Adipocyte (in vitro differentiated cells): Measurements from ENCODE around the gene IDE.
A peak's percentile ranks its signal among the peaks of the same experiment; 100 is the strongest.

Experiments used
- DNase-seq: peaks from one replicate; pipeline ENCODE4 v3.0.0-alpha.2; 2015; ENCODE audit warnings: low read depth
- H3K27me3 ChIP-seq: replicated peaks from 2 replicates; pipeline ENCODE4 v1.7.0; 2013; ENCODE audit warnings: mild to moderate bottlenecking, low read length, moderate library complexity; ENCODE audit not compliant: control insufficient read depth, insufficient read depth
- H3K36me3 ChIP-seq: 2 replicates; pipeline ENCODE4 v1.7.0; 2013; ENCODE audit warnings: low read length, mild to moderate bottlenecking, moderate library complexity; ENCODE audit not compliant: control insufficient read depth, insufficient read depth, severe bottlenecking
- H3K4me1 ChIP-seq: 2 replicates; pipeline ENCODE4 v1.7.0; 2013; ENCODE audit warnings: mild to moderate bottlenecking, low read length, moderate library complexity; ENCODE audit not compliant: control insufficient read depth, insufficient read depth
- H3K4me3 ChIP-seq: 2 replicates; pipeline ENCODE4 v1.7.0; 2013; ENCODE audit warnings: mild to moderate bottlenecking, low read length, moderate library complexity
- H3K9ac ChIP-seq: 2 replicates; pipeline ENCODE4 v1.7.0; 2013; ENCODE audit warnings: mild to moderate bottlenecking, low read length, moderate library complexity
- H3K9me3 ChIP-seq: 2 replicates; pipeline ENCODE4 v1.7.0; 2013; ENCODE audit warnings: mild to moderate bottlenecking, low read length, moderate library complexity; ENCODE audit not compliant: control insufficient read depth

IDE gene

DNA sequence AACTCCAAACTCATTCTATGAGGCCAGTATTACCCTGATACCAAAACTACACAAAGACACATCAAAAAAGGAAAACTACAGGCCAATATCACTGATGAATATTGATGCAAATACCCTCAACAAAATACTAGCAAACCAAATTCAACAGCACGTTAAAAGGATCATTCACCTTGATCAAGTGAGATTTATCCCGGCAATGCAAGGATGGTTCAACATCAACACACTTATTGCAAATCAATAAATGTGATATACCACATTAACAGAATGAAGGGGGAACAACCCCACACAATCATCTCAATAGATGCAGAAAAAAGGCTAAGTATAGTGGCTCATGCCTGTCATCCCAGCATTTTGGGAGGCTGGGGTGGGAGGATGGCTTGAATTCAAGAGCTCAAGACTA, 19.9 kb downstream of the IDE start:
- H3K9me3 ChIP-seq = peaks cover 9% of the 10 kb centered on the region
- DNase-seq = no peak
- no peaks in the 10 kb centered on the region for H3K27me3 ChIP-seq
- H3K9ac ChIP-seq = no peak overlapping the region
- peaks cover 48% of the 10 kb centered on the region for H3K36me3 ChIP-seq
- no peaks in the 10 kb centered on the region for H3K4me1 ChIP-seq
- no peak overlapping the region for H3K4me3 ChIP-seq

DNA sequence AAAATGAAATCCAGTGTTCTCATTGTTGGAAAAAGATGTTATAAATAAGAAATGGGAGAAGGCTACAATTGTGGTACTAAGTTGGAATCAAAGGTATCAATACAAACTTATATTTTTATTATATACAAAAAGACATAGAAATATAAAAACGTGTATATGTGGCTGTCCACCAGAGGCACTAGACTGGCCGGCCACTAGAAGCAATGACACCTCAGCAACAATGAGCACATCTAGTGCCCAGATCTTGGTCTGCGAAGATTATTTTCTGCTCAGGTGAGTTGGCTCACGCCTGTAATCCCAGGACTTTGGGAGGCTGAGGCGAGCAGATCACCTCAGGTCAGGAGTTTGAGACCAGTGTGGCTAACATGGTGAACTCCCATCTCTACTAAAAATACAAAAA, 21.6 kb downstream of the IDE start:
- Histone ChIP-seq H3K4me1 (no peaks in the 10 kb centered on the region), H3K9me3 (peaks cover 8% of the 10 kb centered on the region), H3K9ac (no peak overlapping the region), H3K4me3 (no peak overlapping the region), H3K36me3 (peaks cover 45% of the 10 kb centered on the region), H3K27me3 (no peaks in the 10 kb centered on the region)
- no peak for DNase-seq

DNA sequence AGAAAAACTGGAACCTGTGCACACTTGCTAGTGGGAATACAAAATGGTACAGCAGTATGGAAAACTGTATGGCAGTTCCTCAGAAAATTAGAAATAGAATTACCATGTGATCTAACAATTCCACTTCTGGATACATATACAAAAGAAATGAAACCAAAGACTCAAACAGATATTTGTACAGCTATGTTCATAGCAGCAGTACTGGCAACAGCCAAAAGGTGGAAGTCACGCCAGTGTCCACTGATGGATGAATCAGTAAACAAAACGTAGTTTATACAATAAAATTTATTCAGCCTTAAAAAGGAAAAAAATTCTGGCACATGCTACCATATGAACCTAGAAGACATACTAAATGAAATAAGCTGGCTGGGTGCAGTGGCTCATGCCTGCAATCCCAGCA, 23.0 kb downstream of the IDE start:
- H3K4me3 ChIP-seq = no peak overlapping the region
- no peaks in the 10 kb centered on the region for H3K4me1 ChIP-seq
- DNase-seq = no peak
- H3K27me3 ChIP-seq = no peaks in the 10 kb centered on the region
- H3K9me3 ChIP-seq = peaks cover 8% of the 10 kb centered on the region
- no peak overlapping the region for H3K9ac ChIP-seq
- H3K36me3 ChIP-seq = peaks cover 43% of the 10 kb centered on the region

DNA sequence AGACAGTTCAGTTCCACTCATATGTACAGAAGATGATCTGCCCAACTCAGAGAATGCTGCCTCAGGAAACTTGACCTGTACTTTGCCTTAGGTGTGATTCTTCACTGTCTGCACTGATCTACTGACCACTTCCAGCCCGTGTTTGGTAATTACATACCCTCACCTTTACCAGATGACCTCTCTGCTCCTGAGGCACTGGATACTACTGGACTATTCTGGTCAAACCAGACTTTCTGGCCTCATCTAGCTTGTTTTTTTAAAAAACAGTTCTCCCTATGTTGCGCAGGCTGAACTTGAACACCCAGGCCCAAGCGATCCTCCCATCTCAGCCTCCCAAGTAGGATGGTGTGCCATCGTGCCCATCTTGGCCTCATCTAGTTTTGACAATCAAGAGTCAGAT, 26.2 kb downstream of the IDE start:
- no peak for DNase-seq

DNA sequence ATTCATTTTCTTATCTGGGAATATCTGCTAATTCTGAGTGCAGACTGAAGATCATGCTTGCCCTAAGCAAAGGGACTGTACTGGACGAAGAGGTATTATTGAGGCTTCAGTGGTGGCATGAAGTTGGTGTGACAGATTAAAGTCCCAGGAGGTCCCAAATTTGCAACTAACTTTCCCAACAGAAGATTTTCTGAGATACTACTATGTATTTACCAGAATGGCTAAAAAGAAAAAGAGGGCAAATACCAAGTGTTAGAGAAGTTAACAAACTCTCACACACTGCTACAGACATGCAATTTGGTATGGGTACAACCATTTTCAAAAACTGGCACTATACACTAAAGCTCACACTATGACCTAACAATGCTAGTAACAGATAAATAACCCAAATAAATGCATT, 28.3 kb downstream of the IDE start:
- no peak for DNase-seq
- Histone ChIP-seq H3K4me3 (no peak overlapping the region), H3K36me3 (peaks cover 24% of the 10 kb centered on the region), H3K27me3 (no peaks in the 10 kb centered on the region), H3K9ac (no peak overlapping the region), H3K4me1 (no peaks in the 10 kb centered on the region), H3K9me3 (no peaks in the 10 kb centered on the region)

More for the DNA sequence above, 26.2 kb downstream of the IDE start:
- H3K4me1 ChIP-seq = no peaks in the 10 kb centered on the region
- peaks cover 33% of the 10 kb centered on the region for H3K36me3 ChIP-seq
- no peak overlapping the region for H3K9ac ChIP-seq
- no peaks in the 10 kb centered on the region for H3K27me3 ChIP-seq
- no peak overlapping the region for H3K4me3 ChIP-seq
- no peaks in the 10 kb centered on the region for H3K9me3 ChIP-seq

DNA sequence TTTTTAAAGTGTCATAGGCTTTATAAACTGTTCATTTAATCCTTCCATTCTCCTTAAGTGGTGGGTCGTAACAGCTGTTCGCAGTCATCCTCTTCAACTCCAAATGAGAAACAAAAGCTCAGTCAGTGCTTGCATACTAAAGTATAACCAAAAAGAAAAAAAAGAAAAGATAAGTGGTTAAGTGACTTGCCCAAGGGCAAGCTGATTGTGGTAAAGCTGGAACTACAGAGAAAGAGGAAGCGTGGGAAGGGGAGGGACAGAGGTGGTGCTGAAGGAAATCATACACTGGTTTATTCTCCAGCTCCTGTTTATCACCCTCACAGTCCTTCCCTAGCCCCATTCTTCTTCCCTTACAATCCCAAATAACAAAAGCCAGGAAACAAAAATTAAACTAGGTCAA, 29.6 kb downstream of the IDE start:
- H3K36me3 ChIP-seq = peaks cover 21% of the 10 kb centered on the region
- H3K27me3 ChIP-seq = no peaks in the 10 kb centered on the region
- H3K9me3 ChIP-seq = no peaks in the 10 kb centered on the region
- no peak overlapping the region for H3K9ac ChIP-seq
- H3K4me3 ChIP-seq = no peak overlapping the region
- peak; percentile 22 for DNase-seq
- no peaks in the 10 kb centered on the region for H3K4me1 ChIP-seq

DNA sequence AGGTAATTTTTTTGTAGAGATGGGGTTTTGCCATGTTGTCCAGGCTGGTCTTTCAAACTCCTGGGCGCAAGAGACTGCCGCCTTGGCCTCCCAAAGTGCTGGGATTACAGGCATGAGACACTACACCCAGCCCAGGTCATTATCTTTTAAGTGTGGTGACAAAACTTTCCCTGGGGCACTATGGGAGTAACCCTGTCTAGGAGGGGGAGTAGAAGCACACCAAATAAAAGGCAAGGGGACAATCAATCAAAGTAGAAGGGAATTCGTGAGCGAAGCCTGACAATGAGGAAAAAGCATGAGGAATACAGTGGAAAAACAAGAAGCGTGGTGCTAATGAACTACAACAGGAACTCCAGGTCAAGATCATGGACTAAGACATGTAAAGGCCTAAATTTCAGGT, 31.4 kb downstream of the IDE start:
- Histone ChIP-seq H3K9me3 (no peaks in the 10 kb centered on the region), H3K4me1 (peaks cover 10% of the 10 kb centered on the region), H3K4me3 (no peak overlapping the region), H3K27me3 (no peaks in the 10 kb centered on the region), H3K36me3 (peaks cover 9% of the 10 kb centered on the region), H3K9ac (no peak overlapping the region)
- DNase-seq = no peak

DNA sequence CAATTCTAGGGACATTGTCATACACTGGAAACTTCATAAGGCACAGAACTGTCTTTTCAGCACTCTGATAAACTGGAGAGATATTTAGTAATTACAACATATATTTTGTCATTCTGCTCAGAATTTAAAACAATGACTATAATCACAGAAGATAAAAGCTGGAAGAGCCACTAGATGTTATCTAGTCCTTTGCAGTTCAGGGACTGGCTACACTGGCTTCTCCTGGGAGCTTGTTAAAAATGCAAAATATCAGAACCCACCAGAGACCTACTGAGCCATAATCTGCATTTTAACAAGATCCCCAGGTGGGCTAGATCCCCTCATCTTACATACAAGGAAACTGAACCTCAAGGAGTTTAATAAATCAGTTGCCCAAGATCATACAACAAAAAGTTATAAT, 32.3 kb downstream of the IDE start:
- H3K27me3 ChIP-seq = no peaks in the 10 kb centered on the region
- no peak for DNase-seq
- no peaks in the 10 kb centered on the region for H3K9me3 ChIP-seq
- H3K4me3 ChIP-seq = no peak overlapping the region
- peaks cover 10% of the 10 kb centered on the region for H3K4me1 ChIP-seq
- H3K36me3 ChIP-seq = peaks cover 9% of the 10 kb centered on the region
- no peak overlapping the region for H3K9ac ChIP-seq

DNA sequence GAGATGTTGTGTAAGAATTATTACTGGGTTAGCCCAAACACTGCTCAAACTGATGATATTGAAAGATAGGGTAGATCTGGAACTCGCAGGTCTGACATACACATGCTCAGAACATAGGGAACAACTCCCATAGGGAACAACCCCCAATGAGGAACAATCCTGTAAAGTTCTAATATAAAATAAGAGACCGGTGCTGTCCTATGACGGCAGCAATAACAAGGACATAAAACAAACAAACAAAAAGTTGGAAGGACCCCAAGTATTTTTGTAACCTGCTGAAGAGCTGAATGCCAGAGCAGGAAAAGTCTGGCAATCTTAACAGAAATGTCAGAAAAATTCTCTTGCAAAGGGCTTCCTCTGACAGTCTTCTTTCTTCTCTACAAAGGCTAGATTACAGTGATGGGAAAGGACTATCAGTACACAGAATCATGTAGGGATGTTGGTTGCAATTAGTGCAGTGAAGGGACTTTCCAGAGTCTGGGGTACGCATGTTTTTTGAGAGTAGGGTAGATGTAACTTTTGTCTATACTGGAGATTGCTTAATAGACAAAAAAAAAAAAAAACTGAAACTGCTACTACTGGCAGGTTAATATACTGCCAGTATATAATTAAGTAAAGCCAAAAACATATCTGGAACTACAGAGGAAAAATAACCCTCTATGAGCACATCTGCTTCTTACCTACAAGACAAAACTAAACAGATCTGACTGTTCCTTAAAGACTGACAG, 35.5 kb downstream of the IDE start:
- Histone ChIP-seq H3K36me3 (peaks cover 28% of the 10 kb centered on the region), H3K27me3 (no peaks in the 10 kb centered on the region), H3K4me3 (no peak overlapping the region), H3K4me1 (peaks cover 10% of the 10 kb centered on the region), H3K9me3 (no peaks in the 10 kb centered on the region), H3K9ac (no peak overlapping the region)
- peak; percentile 30 for DNase-seq

DNA sequence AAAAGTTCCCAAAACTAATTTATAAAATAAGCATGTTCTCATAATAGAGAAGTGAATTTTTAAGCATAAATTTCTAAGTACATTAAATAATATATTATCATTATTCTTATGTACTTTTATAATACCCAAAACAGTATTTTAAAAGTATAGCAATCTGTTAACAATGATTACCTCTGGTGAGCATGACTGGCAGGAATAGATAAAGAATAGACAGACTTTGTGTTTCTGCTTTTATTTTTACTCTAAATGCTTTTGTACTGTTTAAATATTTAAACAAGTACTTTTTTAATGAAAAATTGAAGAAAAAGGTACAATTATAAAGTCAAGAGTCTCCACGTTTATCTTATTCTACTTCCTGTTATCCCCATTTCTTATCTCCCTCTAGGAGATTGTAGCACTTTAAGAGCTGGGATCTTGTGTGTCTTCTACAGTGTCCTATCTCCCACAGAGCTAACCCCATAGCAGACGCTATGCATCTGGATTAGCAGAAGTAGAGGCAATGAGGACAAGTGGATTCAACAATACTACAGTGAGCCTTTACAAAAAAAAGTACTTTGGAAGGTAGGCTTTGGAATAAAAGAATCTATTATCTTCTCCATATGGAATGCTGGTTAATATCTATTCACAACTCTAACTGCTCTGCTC, 42.9 kb downstream of the IDE start:
- Histone ChIP-seq H3K27me3 (no peaks in the 10 kb centered on the region), H3K36me3 (peaks cover 75% of the 10 kb centered on the region), H3K4me3 (no peak overlapping the region), H3K9me3 (no peaks in the 10 kb centered on the region), H3K9ac (no peak overlapping the region), H3K4me1 (no peaks in the 10 kb centered on the region)
- DNase-seq = no peak

DNA sequence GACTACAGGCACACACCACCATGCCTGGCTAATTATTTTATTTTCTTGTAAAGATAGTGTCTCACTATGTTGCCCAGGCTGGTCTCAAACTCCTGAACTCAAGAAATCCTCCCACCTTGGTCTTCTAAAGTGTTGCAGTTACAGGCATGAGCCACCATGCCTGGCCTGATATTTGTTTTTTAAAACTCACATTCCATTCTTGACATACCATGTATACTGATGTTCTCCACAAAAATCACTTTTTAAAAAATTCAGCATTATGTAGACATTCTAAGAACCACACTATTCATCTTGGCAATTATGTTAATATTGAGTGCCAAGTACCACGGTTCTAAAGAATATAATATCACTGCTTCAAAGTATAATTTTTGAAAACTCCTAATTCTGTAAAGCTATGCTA, 43.5 kb downstream of the IDE start:
- Histone ChIP-seq H3K9ac (no peak overlapping the region), H3K4me1 (no peaks in the 10 kb centered on the region), H3K9me3 (no peaks in the 10 kb centered on the region), H3K27me3 (no peaks in the 10 kb centered on the region), H3K36me3 (peaks cover 69% of the 10 kb centered on the region), H3K4me3 (no peak overlapping the region)
- peak; percentile 52 for DNase-seq

DNA sequence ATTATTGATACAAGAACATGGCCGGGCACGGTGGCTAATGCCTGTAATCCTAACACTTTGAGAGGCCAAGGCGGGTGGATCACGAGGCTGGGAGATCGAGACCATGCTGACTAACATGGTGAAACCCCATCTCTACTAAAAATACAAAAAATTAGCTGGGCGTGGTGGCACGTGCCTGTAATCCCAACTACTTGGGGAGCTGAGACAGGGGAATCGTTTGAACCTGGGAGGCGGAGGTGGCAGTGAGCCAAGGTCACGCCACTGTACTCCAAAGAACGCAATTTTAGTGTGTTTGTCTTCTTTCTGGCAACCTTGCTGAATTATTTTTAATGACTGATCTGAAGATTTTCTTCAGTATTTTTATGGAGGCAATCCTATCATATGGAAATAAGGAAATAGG, 46.2 kb downstream of the IDE start:
- no peaks in the 10 kb centered on the region for H3K27me3 ChIP-seq
- DNase-seq = no peak
- H3K4me1 ChIP-seq = no peaks in the 10 kb centered on the region
- no peak overlapping the region for H3K9ac ChIP-seq
- H3K36me3 ChIP-seq = peaks cover 45% of the 10 kb centered on the region
- H3K9me3 ChIP-seq = no peaks in the 10 kb centered on the region
- no peak overlapping the region for H3K4me3 ChIP-seq
